GM12892 (cell line): ENCODE data around the gene SULF2.

Experiments used
- DNase-seq: peaks from one replicate; pipeline ENCODE4 v3.0.0; 2011; ENCODE audit not compliant: insufficient read length
- FAIRE-seq: peaks from 2 replicates; lab custom pipeline; 2011; peaks lifted over from hg19 to GRCh38; lab: Jason Lieb, UNC
- POLR2A ChIP-seq: IDR thresholded peaks from 2 replicates; pipeline ENCODE4 v1.6.1; 2011; ENCODE audit warnings: low read depth, low read length, control low read depth
- POLR2AphosphoS5 ChIP-seq: IDR thresholded peaks from 2 replicates; pipeline ENCODE4 v1.6.1; 2011; ENCODE audit warnings: low read depth, low read length, control low read depth
- TAF1 ChIP-seq: IDR thresholded peaks from 2 replicates; pipeline ENCODE4 v1.6.1; 2011; ENCODE audit warnings: low read depth, mild to moderate bottlenecking, control low read depth, low read length, borderline replicate concordance

The SULF2 gene

DNA sequence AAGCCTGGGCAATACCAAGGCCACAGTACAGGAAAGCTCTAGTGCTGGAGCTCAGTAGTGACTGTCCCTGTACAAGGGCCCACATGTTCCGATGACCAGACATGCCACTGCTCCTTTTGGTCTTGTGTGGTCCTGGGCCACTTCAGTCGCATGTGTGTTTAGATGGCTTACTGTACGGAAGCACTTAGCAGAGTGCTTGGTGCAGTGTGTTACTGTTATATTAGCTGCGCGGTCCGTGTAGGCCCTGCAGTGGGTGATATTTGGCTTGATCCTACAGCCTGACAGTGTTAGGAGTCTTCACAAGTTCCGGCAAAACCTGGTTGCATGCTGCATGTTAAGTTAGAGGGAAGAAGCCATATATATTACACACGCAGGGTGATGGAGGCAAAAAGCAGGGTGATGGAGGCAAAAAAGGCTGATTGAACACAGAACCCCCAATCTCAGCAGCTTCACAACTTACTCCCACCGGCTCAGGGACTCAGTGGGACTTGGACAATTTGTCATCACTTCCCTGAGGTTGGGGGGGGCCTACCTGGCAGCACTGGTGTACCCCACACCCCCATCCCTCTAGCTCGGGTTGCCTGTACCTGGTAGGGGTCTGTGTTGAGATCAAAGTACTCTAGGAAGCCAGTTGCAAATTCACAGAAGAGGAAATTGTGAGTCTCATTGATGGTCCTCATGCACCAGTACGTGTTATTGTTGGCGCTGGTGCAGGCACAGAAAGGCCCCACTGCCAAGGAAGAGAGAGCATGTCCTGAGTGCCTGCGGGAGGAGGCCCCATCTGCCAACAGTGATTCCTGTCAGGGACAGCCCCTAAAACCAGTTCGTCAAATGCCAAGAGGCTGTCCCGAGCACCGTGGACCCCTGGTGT is 122.6 kb downstream of the SULF2 start:
- DNase-seq (no peak), FAIRE-seq (no peak)
- no peak for TF ChIP-seq POLR2A
- TF ChIP-seq POLR2AphosphoS5, result no peak
- no peak for TF ChIP-seq TAF1

DNA sequence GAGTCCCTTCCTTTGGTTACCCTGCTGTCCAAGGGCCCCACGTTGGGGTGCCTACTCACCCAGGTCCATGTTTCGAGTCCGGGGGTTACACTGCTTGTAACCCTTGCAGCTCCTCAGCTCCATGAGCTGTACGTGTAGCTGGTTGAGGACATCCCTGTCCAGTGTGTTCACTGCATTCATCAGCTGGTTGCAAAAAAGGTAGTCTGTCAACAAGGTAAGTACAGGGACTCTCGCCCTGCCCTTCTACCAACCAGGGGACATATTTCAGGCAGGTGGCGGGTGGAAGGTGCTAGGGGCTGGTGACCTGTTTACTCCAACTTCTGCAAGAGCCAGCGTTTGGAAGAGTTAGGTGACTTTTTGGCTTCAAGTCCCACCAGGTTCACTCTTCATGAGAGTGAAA is 123.6 kb downstream of the SULF2 start:
- TF ChIP-seq POLR2AphosphoS5 (0 out of 2 replicates have a peak, but pooled peaks have one; percentile 29), POLR2A (no peak)
- DNase-seq (no peak), FAIRE-seq (no peak)

DNA sequence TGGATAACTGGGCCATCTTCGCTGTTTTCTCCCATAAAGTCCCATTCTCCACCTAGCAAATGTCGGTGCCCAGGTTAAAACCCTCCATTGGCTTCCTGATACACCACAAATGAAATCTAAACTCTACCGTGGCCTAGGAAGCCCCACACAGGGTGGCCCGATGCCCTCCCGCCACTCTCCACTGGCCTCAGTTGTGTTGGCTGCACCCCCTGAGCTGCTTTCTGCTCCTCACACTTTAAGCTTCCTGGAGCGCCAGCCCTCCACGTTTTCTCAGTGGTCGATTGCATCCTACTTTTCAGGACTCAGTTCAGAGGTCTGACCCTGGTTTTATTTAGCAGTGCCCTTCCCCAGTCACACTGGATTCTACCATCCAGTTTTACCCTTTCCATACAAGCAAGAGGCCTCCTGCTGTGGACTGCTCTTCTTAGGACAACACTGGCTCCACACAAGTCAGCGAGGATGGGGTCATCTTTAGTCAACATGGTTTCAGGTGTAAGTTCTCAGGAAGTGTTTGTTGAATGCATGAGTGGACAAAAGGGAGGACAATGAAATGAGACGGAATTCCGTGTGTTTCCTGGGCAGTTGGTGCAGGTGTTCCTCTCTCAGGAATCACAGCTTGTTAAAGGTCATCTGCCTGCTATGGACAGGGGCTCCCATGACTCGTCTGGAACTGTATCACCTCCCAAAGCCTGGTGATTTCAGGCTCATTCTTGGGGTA is 124.1 kb downstream of the SULF2 start:
- TF ChIP-seq TAF1 (no peak), POLR2AphosphoS5 (no peak), POLR2A (no peak)
- no peak for DNase-seq
- FAIRE-seq, result no peak

DNA sequence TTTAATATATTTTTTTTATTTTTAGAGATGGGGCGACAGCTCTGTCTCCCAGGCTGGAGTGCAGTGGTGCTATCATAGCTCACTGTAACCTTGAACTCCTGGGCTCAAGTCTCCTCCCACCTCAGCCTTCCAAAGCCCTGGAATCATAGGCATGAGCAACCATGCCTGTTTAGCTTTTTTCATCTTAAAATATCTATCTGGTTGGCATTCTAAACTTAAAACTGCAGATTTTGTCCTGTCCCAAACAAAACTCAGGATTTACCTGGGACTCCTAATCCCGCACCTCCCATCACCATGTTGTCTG is 124.7 kb downstream of the SULF2 start:
- no peak for TF ChIP-seq TAF1
- TF ChIP-seq POLR2A, result no peak
- TF ChIP-seq POLR2AphosphoS5, result no peak
- FAIRE-seq (no peak), DNase-seq (no peak)

DNA sequence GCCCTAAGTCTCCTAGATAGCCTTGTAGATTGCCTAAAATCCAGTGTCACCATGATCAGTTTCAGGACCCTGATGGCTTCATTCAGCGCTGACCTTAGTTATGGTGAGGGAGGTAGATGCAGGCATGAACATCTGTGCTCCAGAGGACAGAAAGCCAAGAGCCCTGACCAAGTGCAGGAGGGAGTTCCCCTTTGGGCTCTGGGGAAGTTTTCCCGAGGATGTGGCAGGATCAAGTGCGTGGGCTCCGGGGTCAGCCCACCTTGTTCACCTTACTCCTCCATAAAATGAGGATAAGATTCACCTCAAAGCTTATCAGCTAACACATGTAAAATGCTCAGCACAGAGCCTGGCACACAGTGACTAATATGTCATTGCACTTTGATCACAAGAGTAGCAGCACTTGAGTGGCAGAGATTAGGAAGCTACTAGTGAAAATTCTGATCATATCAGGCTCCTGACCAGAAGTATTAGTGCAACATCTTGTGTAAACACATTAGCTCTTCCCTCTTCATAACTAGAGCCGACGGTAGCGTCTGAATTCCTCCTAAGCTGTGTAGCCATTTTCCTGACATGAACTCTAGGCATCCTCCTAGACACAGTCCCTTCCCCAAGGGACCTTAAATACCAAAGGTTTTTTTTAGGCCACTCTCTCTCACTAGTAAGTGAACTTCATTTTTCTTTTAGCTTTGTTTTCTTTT is 125.2 kb downstream of the SULF2 start:
- DNase-seq (no peak), FAIRE-seq (no peak)
- 0 out of 2 replicates have a peak, but pooled peaks have one; percentile 21 for TF ChIP-seq POLR2AphosphoS5
- no peak for TF ChIP-seq POLR2A

DNA sequence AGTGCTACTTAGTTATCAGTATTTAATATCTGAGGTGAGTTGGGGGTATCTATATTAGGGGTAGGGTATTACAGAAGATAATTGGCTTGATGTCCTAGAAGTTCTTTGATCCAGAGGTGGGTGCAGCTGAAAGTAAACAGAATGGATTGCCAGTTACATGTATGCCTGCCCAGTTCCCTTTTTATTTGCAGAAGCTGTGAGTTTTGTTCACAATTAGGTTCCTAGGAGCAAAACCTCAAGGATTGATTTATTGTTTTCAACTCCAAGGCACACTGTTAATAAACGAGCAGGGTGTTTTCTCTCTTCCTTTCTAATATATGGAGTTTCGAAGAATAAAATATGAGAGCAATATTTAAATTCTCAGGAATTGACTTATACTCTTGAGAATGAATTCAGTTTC is 129.0 kb downstream of the SULF2 start:
- no peak for DNase-seq
- TF ChIP-seq POLR2A (no peak), POLR2AphosphoS5 (no peak), TAF1 (no peak)
- no peak for FAIRE-seq

DNA sequence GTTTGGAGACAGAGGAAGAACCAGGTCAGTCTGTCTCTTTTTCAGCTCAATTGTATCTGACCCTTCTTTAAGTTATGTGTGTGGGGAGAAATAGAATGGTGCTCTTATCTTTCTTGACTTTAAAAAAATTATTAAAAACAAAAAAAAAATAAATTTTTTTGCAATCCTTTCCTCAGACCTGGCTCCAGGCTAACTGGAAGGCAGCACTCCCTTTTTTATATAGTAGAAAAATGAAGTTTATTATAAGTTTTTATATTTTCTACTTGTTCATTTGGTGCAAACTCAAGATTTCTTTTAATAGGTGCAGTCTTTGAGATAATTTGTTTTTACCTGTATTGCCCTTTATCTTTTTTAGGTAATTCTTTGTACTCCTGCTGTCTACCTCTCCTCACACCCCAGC is 129.6 kb downstream of the SULF2 start:
- TF ChIP-seq TAF1, result no peak
- DNase-seq, result no peak
- FAIRE-seq, result no peak

DNA sequence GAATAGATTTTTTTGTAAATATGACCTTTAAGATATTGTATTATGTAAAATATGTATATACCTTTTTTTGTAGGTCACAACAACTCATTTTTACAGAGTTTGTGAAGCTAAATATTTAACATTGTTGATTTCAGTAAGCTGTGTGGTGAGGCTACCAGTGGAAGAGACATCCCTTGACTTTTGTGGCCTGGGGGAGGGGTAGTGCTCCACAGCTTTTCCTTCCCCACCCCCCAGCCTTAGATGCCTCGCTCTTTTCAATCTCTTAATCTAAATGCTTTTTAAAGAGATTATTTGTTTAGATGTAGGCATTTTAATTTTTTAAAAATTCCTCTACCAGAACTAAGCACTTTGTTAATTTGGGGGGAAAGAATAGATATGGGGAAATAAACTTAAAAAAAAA is 130.9 kb downstream of the SULF2 start:
- no peak for DNase-seq
- TF ChIP-seq POLR2A (no peak), POLR2AphosphoS5 (no peak), TAF1 (no peak)
- no peak for FAIRE-seq

DNA sequence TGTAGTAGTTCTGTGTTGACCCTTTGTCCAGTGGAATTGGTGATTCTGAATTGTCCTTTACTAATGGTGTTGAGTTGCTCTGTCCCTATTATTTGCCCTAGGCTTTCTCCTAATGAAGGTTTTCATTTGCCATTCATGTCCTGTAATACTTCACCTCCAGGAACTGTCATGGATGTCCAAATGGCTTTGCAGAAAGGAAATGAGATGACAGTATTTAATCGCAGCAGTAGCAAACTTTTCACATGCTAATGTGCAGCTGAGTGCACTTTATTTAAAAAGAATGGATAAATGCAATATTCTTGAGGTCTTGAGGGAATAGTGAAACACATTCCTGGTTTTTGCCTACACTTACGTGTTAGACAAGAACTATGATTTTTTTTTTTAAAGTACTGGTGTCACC is 131.4 kb downstream of the SULF2 start:
- no peak for FAIRE-seq
- no peak for TF ChIP-seq TAF1
- no peak for DNase-seq

DNA sequence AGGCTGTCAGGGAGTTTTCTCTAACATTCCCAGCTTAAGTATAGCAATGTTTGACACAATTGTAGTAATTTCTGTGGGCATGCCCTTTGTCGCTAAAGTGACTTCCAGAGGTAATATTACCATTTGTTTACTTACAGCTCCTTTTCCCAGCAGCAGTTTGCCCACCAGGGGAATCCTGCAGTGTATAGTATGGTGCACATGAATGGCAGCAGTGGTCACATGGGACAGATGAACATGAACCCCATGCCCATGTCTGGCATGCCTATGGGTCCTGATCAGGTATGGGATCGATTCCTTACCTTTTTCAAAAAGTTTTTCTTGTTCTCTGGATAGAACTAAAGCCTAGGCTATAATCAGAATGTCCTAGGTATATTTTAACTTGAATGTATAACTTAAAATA is 132.5 kb downstream of the SULF2 start:
- TF ChIP-seq POLR2AphosphoS5 (no peak), POLR2A (no peak)
- no peak for DNase-seq
- FAIRE-seq, result no peak

DNA sequence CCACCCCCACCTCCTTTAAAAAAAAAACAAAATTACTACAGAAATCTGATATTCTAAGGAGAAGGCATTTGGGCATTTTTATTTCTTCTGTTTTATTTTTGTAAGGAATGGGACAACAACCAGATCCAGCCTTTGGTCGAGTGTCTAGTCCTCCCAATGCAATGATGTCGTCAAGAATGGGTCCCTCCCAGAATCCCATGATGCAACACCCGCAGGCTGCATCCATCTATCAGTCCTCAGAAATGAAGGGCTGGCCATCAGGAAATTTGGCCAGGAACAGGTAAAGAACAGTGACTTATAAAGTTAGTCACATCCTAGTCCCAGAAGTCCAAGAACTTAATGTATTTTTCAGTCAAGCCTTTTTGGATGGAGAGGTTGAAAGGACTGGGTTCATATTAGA is 133.0 kb downstream of the SULF2 start:
- no peak for DNase-seq
- no peak for TF ChIP-seq POLR2AphosphoS5
- no peak for TF ChIP-seq TAF1
- no peak for TF ChIP-seq POLR2A
- no peak for FAIRE-seq

DNA sequence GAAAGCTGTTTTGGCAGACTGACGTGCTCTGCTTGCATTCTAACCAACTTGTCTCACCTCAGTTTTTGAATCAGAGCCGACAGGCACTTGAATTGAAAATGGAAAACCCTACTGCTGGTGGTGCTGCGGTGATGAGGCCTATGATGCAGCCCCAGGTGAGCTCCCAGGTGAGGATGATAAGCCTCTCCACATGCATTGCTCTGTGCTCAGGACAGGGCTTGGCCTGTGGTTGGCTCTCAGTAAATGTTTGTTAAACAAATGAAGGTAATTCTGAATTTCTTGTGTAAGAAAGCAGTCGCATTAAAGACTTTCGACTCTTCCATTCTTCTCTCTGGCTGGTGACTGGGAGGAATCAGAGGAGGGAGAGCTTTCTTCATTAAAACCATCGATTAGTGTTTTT is 136.3 kb downstream of the SULF2 start:
- no peak for FAIRE-seq
- no peak for DNase-seq
- TF ChIP-seq POLR2A, result no peak
- no peak for TF ChIP-seq POLR2AphosphoS5
- no peak for TF ChIP-seq TAF1
